PC-3 (cell line): ENCODE data around the gene SPEN. TPM values are rescaled to one million over a fixed set of nuclear protein-coding genes. Genes with fewer than 3 reads are reported as not detected.
"Not testable (repeated sequence)": the region's sequence is repeated elsewhere in the genome, so short reads cannot be mapped to it uniquely, and the experiment has no call there.

ENCODE experiments used
- ATAC-seq: fragments of 200-7000 bp; cut with Tn5 transposase; 2 replicates; pipeline ENCODE4 v1.9.1; 2020; ENCODE audit warnings: mild to moderate bottlenecking, moderate library complexity
- BruUV-seq: library from RNA; stranded (reverse); fragments of 400-500 nt; replicated peaks from 2 replicates; lab custom pipeline; 2021; lab: Mats Ljungman, UMichigan
- CTCF ChIA-PET: fragments of 300-600 bp; sonication (Branson Sonifier 250); formaldehyde crosslinking; loops from one replicate; lab custom pipeline; 2022; ENCODE audit warnings: antibody characterized with exemption; lab: Charles Lee
- POLR2A ChIA-PET: fragments of 300-600 bp; sonication (Branson Sonifier 250); formaldehyde crosslinking; loops from one replicate; lab custom pipeline; 2022; ENCODE audit warnings: antibody characterized with exemption; ENCODE audit not compliant: unreplicated experiment; lab: Charles Lee
- DNase-seq: peaks from one replicate; pipeline ENCODE4 v3.0.0-alpha.2; 2015
- H2AFZ ChIP-seq: fragments of 300-600 bp; sonication (generic); 2 replicates; pipeline ENCODE4 v1.6.0; 2016; ENCODE audit warnings: antibody characterized with exemption, low read length
- H3F3A ChIP-seq: fragments of 300-600 bp; sonication (generic); one replicate; pipeline ENCODE4 v1.6.0; 2017; ENCODE audit warnings: antibody characterized with exemption, low read length, control low read depth, mild to moderate bottlenecking; ENCODE audit not compliant: unreplicated experiment
- H3K27ac ChIP-seq: fragments of 300-600 bp; sonication (generic); 2 replicates; pipeline ENCODE4 v1.5.1; 2016; ENCODE audit warnings: mild to moderate bottlenecking, low read length
- H3K27me3 ChIP-seq: fragments of 300-600 bp; sonication (generic); 2 replicates; pipeline ENCODE4 v1.6.1; 2016; ENCODE audit warnings: low read length, mixed read lengths
- H3K36me3 ChIP-seq: fragments of 300-600 bp; sonication (generic); 2 replicates; pipeline ENCODE4 v1.6.1; 2016; ENCODE audit warnings: low read depth, mixed run types, low read length, mixed read lengths
- H3K4me1 ChIP-seq: fragments of 300-600 bp; sonication (generic); 2 replicates; pipeline ENCODE4 v1.5.1; 2016; ENCODE audit warnings: low read length; ENCODE audit not compliant: insufficient read depth
- H3K4me2 ChIP-seq: fragments of 300-600 bp; sonication (generic); 2 replicates; pipeline ENCODE4 v1.6.0; 2016; ENCODE audit warnings: low read length
- H3K4me3 ChIP-seq: fragments of 300-600 bp; sonication (generic); 2 replicates; pipeline ENCODE4 v1.5.1; 2016; ENCODE audit warnings: mild to moderate bottlenecking, low read length, mixed read lengths
- H3K79me2 ChIP-seq: fragments of 300-600 bp; sonication (generic); 2 replicates; pipeline ENCODE4 v1.6.1; 2017; ENCODE audit warnings: low read length, mixed read lengths
- H3K9ac ChIP-seq: fragments of 300-600 bp; sonication (generic); 2 replicates; pipeline ENCODE4 v1.6.0; 2016; ENCODE audit warnings: mild to moderate bottlenecking, low read length
- H3K9me2 ChIP-seq: fragments of 300-600 bp; sonication (generic); replicated peaks from 2 replicates; pipeline ENCODE4 v1.6.1; 2016; ENCODE audit warnings: mixed run types, low read length, mixed read lengths
- H3K9me3 ChIP-seq: fragments of 300-600 bp; sonication (generic); 2 replicates; pipeline ENCODE4 v1.6.1; 2016; ENCODE audit warnings: low read length, mixed read lengths
- H4K20me1 ChIP-seq: fragments of 300-600 bp; sonication (generic); 2 replicates; pipeline ENCODE4 v1.6.1; 2016; ENCODE audit warnings: low read length, mixed read lengths
- CTCF ChIP-seq: fragments of 300-600 bp; sonication (generic); conservative IDR thresholded peaks from 2 replicates; pipeline ENCODE4 v1.5.1; 2017; ENCODE audit warnings: antibody characterized with exemption, low read depth, mild to moderate bottlenecking, low read length
- EZH2 ChIP-seq: fragments of 300-600 bp; sonication (generic); IDR thresholded peaks from one replicate; pipeline ENCODE4 v1.6.1; 2017; ENCODE audit warnings: antibody characterized with exemption, mild to moderate bottlenecking, low read length; ENCODE audit not compliant: unreplicated experiment
- EZH2phosphoT487 ChIP-seq: fragments of 300-600 bp; sonication (generic); IDR thresholded peaks from 2 replicates; pipeline ENCODE4 v1.6.1; 2018; ENCODE audit warnings: mild to moderate bottlenecking, antibody characterized with exemption, low read length, borderline replicate concordance
- intact Hi-C: fragments of 100-400 bp; cut with micrococcal nuclease; formaldehyde crosslinking; loops from 2 replicates; pipeline ENCODE4 v1.9.0; 2023
- total RNA-seq: library from RNA; depleted of rRNA; stranded (reverse); fragments of >200 nt; gene quantifications from 2 replicates; pipeline ENCODE4 v1.2.3, GENCODE V29; 2014

Gene SPEN
- total RNA-seq, 1 experiment from 2014 or later: 26.7 TPM

- peak; percentile 5; the same call in 1 of the 2 replicates for ATAC-seq
- peak overlapping the region; percentile 3; the same call in 1 of the 2 replicates for H3K9ac ChIP-seq
Measured at GRCh38 chr1:15886611-15887167, 39.2 kb downstream of the SPEN start.

GRCh38 chr1:15892857-15893599 is 45.5 kb downstream of the SPEN start:
- H3K9me2 ChIP-seq, CTCF ChIA-PET, H3K36me3 ChIP-seq, H3K9me3 ChIP-seq, intact Hi-C loops, H3K4me3 ChIP-seq, H4K20me1 ChIP-seq, BruUV-seq, H3F3A ChIP-seq, H3K27me3 ChIP-seq: not testable (repeated sequence)
- POLR2A ChIA-PET: interaction anchor here (0.8 to 0.9 kb wide), 2 partner anchors 83 to 98 kb away, joined by 4 read pairs; partner anchors contain the start of gene ZBTB17
- ATAC-seq (peak; percentile 84), DNase-seq (peak; percentile 62)
- Histone ChIP-seq H3K79me2 (peaks cover 100% of the 10 kb centered on the region), H3K4me2 (peak overlapping the region; percentile 26), H2AFZ (peak overlapping the region; percentile 72), H3K27ac (peak overlapping the region; percentile 97), H3K9ac (peak overlapping the region; percentile 73), H3K4me1 (peaks cover 18% of the 10 kb centered on the region)

More at GRCh38 chr1:15886611-15887167, 39.2 kb downstream of the SPEN start:
- intact Hi-C loops: loop anchor here (5.0 kb wide), 1 partner anchor 34 kb away; no protein-coding TSS in a partner anchor
- Histone ChIP-seq H3K9me3 (no peaks in the 10 kb centered on the region), H3K9me2 (no peaks in the 10 kb centered on the region), H3K4me1 (peaks cover 20% of the 10 kb centered on the region), H2AFZ (no peak overlapping the region), H3K4me2 (peak overlapping the region; percentile 79), H3K27me3 (no peaks in the 10 kb centered on the region), H4K20me1 (peaks cover 7% of the 10 kb centered on the region), H3F3A (peaks cover 19% of the 10 kb centered on the region), H3K79me2 (peaks cover 100% of the 10 kb centered on the region), H3K4me3 (peak overlapping the region; percentile 55), H3K27ac (peak overlapping the region; percentile 73), H3K36me3 (no peaks in the 10 kb centered on the region; the same call in 1 of the 2 replicates)
- DNase-seq: no peak
- TF ChIP-seq EZH2 (no peak), EZH2phosphoT487 (no peak), CTCF (no peak)
- CTCF ChIA-PET: no interaction called here
- no TSS peak for BruUV-seq
- POLR2A ChIA-PET: no interaction called here

- no peak overlapping the region for H3K4me3 ChIP-seq
- no peak overlapping the region for H3K4me2 ChIP-seq
- BruUV-seq: no TSS peak
- TF ChIP-seq EZH2phosphoT487: no peak
- no peak for TF ChIP-seq EZH2
- TF ChIP-seq CTCF: no peak
- H3F3A ChIP-seq: no peaks in the 10 kb centered on the region
- H3K9ac ChIP-seq: no peak overlapping the region
- H4K20me1 ChIP-seq: no peaks in the 10 kb centered on the region
- H3K9me2 ChIP-seq: no peaks in the 10 kb centered on the region
- H2AFZ ChIP-seq: no peak overlapping the region
- ChIA-PET CTCF (no interaction called here), POLR2A (no interaction called here)
- H3K4me1 ChIP-seq: peaks cover 18% of the 10 kb centered on the region
- DNase-seq: no peak
- H3K79me2 ChIP-seq: peaks cover 100% of the 10 kb centered on the region
- no peak overlapping the region for H3K27ac ChIP-seq
- no peaks in the 10 kb centered on the region for H3K27me3 ChIP-seq
- H3K36me3 ChIP-seq: no peaks in the 10 kb centered on the region; the same call in 1 of the 2 replicates
- no peaks in the 10 kb centered on the region for H3K9me3 ChIP-seq
- intact Hi-C loops: no loop called here
- no peak for ATAC-seq
Measured at GRCh38 chr1:15895233-15895632, 47.7 kb downstream of the SPEN start.

- H3K9me3 ChIP-seq, CTCF ChIA-PET: not testable (repeated sequence)
Measured at GRCh38 chr1:15896841-15897610, 49.5 kb downstream of the SPEN start.

More at GRCh38 chr1:15896841-15897610, 49.5 kb downstream of the SPEN start:
- H3K4me2 ChIP-seq, POLR2A ChIA-PET, H3K9ac ChIP-seq, H3K36me3 ChIP-seq, H3K27me3 ChIP-seq, H4K20me1 ChIP-seq, H3K4me3 ChIP-seq, H3K27ac ChIP-seq, DNase-seq, intact Hi-C loops, H3F3A ChIP-seq, BruUV-seq, H3K9me2 ChIP-seq, ATAC-seq, H2AFZ ChIP-seq: not testable (repeated sequence)
- H3K79me2 ChIP-seq: peaks cover 100% of the 10 kb centered on the region
- H3K4me1 ChIP-seq: peaks cover 20% of the 10 kb centered on the region
